SIG-M5 (cell line): ENCODE measurements around the gene DNAH10.

Experiments
- DNase-seq: peaks from one replicate; lab custom pipeline; 2025; lab: John Stamatoyannopoulos, UW

The DNAH10 gene

DNA sequence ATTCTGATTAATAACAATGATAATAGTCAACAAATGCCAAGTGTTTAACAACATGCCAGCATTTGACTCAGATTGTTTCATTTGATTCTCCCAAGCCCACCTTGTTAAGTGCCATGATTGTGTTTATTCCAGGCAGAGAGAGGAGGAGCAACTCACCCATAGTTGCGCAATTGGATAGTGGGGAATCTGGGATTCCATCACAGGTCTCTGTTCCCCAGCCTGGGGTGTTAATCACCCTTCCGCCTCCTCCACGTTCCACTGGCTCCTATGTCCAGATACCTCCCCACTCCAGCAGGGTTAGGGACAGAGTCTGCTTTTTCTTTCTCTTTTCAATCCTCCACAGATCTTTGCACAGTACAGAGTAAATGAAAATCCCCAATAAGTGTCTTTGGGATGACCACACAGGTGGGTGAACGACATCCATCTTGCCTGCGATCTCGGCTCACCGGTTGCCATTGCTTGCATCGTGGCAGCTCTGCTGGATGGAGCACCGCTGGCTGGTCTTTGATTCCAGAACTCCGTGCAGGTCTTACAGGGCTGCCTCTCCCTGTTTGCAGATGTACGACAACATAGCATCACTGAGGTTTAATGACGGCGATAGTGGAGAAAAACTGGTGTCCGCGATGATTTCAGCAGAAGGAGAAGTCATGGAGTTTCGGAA is 78.8 kb downstream of the DNAH10 start:
- no peak for DNase-seq

- no peak for DNase-seq
Observed at GRCh38 chr12:123843912-123844748, 82.0 kb downstream of the DNAH10 start.

DNA sequence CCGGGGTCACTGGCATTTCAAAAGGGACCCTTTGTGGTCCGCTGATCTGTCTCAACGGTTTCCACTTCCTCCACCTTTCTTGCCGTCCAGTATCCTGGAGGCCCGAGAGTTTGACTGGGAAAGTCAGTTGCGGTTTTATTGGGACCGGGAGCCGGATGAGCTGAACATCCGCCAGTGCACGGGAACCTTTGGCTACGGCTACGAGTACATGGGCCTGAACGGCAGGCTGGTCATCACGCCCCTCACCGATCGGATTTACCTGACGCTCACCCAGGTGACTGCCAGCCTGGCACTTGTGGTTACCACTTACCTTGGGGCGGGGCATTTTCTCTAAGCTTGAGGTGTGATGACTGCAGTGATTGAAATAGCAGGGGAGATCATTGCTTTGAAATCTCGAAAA is 83.8 kb downstream of the DNAH10 start:
- DNase-seq = no peak

GRCh38 chr12:123846340-123846739 is 84.2 kb downstream of the DNAH10 start:
- DNase-seq = no peak

- no peak for DNase-seq
Observed at GRCh38 chr12:123847019-123847418, 84.9 kb downstream of the DNAH10 start.

DNA sequence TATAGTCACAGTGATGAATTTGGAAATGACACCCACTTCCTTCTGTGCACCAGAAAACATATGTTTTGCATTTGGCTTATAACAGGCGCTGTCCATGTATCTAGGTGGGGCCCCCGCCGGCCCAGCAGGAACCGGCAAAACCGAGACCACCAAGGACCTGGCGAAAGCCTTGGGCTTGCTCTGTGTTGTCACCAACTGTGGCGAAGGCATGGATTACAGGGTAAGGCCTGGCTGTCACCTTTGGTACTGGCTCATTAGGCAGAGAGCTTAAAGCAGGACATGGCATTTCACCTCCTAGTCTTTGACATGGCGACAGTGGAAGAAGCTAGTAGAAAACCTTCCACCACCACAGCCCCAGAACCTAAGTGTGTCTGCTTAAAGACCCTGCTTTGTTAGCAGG is 85.8 kb downstream of the DNAH10 start:
- DNase-seq = no peak

- DNase-seq = no peak
Observed at GRCh38 chr12:123849517-123849916, 87.4 kb downstream of the DNAH10 start.

DNA sequence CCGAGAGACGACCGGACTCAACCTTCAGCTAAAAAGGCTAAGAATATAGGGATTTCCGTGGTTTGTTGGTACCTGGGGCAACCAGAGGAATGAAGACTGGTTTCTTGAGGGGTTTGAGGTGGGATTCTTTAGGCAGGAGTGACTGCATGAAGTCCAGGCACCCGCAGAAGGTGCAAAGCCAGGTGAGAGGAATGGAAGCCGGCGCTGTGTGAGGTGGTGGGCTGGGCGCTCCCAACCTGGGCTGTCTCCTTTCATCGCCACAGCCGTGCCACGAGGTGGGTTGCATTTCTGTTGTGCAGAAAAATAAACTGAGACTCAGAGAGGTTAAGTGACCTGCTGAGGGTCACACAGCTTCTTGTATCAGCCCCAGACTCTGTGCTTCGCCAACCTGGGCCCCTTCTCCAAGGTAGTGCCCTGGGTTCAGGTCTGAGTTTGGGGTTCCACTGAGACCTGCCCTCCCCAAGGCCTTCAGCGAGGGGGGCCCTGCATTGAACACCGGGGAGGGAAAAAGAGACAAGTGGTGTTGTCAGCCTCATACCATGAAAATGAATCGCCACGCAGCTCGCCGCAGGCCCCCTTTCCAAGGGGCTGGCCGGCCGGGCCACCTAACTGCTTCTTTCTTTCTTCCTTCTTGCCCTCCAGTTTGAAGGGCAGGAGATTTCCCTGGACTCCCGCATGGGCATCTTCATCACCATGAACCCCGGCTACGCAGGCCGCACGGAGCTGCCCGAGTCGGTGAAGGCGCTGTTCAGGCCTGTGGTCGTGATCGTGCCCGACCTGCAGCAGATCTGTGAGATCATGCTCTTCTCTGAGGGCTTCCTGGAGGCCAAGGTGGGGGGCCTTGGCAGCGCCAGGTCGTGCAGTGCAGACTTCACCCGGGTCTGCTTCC is 88.4 kb downstream of the DNAH10 start:
- DNase-seq = no peak

DNA sequence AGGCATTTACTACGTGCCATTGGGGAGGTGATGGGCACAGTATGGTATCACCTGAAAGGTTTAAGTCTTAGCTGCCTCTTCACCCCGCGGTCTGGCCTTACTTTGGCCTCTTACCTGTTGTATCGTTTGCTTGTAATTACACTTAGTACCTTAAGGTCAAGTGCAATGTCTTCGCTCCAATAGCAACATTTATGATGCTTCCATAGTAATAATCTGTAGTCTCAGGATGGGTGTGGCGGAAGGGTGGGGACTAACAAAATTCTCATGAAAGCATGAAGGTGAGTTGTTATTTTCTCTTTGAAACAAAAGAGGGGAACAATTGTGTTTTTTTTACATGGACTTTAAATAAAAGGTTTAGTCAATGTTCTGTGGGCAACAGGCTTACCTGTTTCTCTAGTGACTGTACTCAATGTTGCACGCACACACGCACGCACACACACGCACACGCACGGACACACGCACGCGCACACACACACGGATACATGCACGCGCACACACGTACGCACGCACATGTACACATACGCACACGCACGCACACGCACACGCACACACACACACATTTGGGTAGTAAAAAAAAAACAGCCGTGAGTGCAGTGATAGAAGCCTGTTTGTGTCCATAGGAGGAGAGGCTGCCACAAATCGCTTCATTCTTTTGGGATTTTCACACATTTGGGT is 91.4 kb downstream of the DNAH10 start:
- no peak for DNase-seq

DNA sequence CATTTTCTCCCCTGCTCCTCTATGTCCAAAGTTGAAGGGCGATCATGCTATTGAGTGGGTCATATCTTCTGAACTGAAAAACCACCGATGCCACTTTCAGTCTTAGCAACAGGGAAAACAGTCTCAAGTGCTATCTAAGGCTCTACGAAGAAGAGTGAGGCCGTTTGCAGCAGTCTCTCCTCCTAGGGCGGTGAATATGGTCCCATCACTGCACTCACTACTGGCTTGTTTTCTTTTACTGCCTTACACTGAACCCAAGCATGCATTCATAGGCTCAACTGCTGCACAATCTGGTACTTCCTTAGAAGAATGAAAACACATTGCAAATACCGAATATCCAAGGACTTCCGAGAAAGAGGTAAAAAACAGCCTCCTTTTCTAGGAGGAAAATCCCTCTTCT is 92.1 kb downstream of the DNAH10 start:
- no peak for DNase-seq

GRCh38 chr12:123854918-123855317 is 92.8 kb downstream of the DNAH10 start:
- DNase-seq = no peak

- DNase-seq = no peak
Observed at GRCh38 chr12:123856681-123857080, 94.6 kb downstream of the DNAH10 start.

- no peak for DNase-seq
Observed at GRCh38 chr12:123858176-123858575, 96.1 kb downstream of the DNAH10 start.

GRCh38 chr12:123859035-123859434 is 96.9 kb downstream of the DNAH10 start:
- no peak for DNase-seq

DNA sequence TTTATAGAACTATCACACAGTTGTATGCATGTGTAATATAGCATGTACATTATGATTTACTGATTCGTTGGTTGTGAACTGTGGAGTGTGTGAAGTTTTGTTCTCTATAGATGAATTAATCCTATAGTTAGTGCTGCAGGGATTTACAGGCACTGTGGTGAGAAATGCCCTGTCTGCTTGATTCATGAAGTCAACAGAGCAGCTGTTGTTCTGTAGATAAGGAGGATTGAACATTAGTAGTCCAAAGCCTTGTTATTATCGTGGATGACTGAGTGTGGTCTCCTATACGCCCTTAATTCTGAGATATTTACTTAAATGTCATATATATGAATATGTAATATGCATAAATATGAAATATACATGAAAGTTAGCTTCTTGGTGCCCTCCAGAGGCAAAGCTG is 98.3 kb downstream of the DNAH10 start:
- no peak for DNase-seq

DNA sequence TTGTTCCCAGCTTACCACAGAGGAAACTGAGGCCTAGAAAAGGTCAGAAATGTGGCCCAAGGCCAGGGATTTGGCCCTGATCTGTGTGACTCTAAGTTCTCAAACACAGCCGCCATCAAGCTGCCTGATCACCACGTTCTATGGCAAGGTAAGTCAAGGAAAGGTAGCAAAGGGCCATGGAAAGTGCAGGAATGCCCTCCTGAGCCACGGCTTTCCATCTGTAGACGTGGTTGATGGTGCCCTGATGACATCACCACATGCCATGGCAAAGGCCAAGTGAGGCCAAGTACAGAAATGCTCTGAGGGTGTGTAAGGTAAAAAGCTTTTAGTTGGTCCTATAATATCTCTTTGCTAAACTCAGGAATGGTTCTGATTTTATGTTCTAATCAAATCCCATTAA is 99.3 kb downstream of the DNAH10 start:
- no peak for DNase-seq

GRCh38 chr12:123867141-123867540 is 105.0 kb downstream of the DNAH10 start:
- no peak for DNase-seq

- DNase-seq = no peak
Observed at GRCh38 chr12:123868791-123869190, 106.7 kb downstream of the DNAH10 start.

- no peak for DNase-seq
Observed at GRCh38 chr12:123873793-123874192, 111.7 kb downstream of the DNAH10 start.

DNA sequence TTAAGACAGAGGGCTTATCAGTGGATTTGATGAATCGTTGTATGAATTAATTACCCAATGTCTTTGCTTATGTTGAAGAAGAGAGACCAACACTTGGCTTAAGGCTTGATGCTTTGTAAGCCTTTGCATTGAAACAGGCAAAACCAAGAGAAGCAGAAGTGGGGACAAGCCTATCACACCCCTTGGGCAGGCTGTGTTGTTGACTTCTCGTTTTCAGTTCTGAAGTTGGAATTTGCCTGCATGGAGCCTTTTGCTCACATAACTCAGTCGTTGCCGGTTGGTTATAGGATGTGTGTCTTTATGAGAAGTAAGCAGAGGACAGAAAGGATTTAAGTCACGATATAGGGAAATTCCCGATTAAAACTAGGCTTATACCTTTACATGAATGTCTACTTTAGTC is 115.9 kb downstream of the DNAH10 start:
- no peak for DNase-seq

- DNase-seq = no peak
Observed at GRCh38 chr12:123879101-123879500, 117.0 kb downstream of the DNAH10 start.

GRCh38 chr12:123879691-123880090 is 117.6 kb downstream of the DNAH10 start:
- no peak for DNase-seq
